RWPE2 (cell line): ENCODE results near the gene CKM.

Experiments used
- ATAC-seq: fragments of 200-7000 bp; cut with Tn5 transposase; 3 replicates; pipeline ENCODE4 v1.9.1; 2021; ENCODE audit warnings: low read depth
- DNase-seq: peaks from one replicate; pipeline ENCODE4 v3.0.0-alpha.2; 2020; ENCODE audit warnings: low spot score
- H3K27ac ChIP-seq: fragments of 450-650 bp; 2 replicates; pipeline ENCODE4 v1.5.1; 2017; ENCODE audit warnings: mild to moderate bottlenecking; ENCODE audit not compliant: poor library complexity, severe bottlenecking
- H3K27me3 ChIP-seq: fragments of 250-450 bp; sonication (Bioruptor Pico); 2 replicates; pipeline ENCODE4 v1.5.1; 2021; ENCODE audit warnings: mild to moderate bottlenecking, moderate library complexity; ENCODE audit not compliant: insufficient read depth, poor library complexity, severe bottlenecking
- H3K36me3 ChIP-seq: fragments of 250-450 bp; sonication (Bioruptor Pico); 2 replicates; pipeline ENCODE4 v1.5.1; 2020; ENCODE audit warnings: low read depth, mild to moderate bottlenecking, moderate library complexity
- H3K4me1 ChIP-seq: fragments of 250-450 bp; sonication (Bioruptor Pico); 2 replicates; pipeline ENCODE4 v1.5.1; 2021; ENCODE audit warnings: mild to moderate bottlenecking, moderate library complexity; ENCODE audit not compliant: insufficient read depth, poor library complexity, severe bottlenecking
- H3K4me3 ChIP-seq: fragments of 250-450 bp; sonication (Bioruptor Pico); 2 replicates; pipeline ENCODE4 v1.5.1; 2021; ENCODE audit warnings: mild to moderate bottlenecking, moderate library complexity; ENCODE audit not compliant: severe bottlenecking
- H3K9me3 ChIP-seq: fragments of 250-450 bp; sonication (Bioruptor Pico); 2 replicates; pipeline ENCODE4 v1.5.1; 2021; ENCODE audit warnings: mild to moderate bottlenecking, moderate library complexity; ENCODE audit not compliant: severe bottlenecking
- CTCF ChIP-seq: fragments of 450-650 bp; IDR thresholded peaks from one replicate; pipeline ENCODE4 v1.5.1; 2017; ENCODE audit warnings: mild to moderate bottlenecking, moderate library complexity; ENCODE audit not compliant: poor library complexity, severe bottlenecking

Gene CKM

DNA sequence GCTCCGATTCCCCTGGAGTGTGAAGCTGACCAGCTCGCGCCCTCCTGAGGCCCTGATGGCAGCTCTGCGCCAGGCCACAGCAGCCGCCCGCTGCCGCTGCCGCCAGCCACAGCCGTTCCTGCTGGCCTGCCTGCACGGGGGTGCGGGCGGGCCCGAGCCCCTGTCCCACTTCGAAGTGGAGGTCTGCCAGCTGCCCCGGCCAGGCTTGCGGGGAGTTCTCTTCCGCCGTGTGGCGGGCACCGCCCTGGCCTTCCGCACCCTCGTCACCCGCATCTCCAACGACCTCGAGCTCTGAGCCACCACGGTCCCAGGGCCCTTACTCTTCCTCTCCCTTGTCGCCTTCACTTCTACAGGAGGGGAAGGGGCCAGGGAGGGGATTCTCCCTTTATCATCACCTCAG lies 20.3 kb downstream of the CKM start:
- DNase-seq: no peak
- TF ChIP-seq CTCF: no peak
- Histone ChIP-seq H3K27ac (no peak overlapping the region), H3K4me1 (peaks cover 4% of the 10 kb centered on the region), H3K4me3 (no peak overlapping the region), H3K27me3 (no peaks in the 10 kb centered on the region), H3K36me3 (peaks cover 3% of the 10 kb centered on the region; the same call in 1 of the 2 replicates), H3K9me3 (no peaks in the 10 kb centered on the region)
- ATAC-seq: no peak

GRCh38 chr19:45299719-45300118 lies 23.0 kb downstream of the CKM start:
- no peaks in the 10 kb centered on the region for H3K4me1 ChIP-seq
- no peak for DNase-seq
- H3K27me3 ChIP-seq: no peaks in the 10 kb centered on the region
- ATAC-seq: no peak
- no peak overlapping the region for H3K27ac ChIP-seq
- peaks cover 3% of the 10 kb centered on the region for H3K36me3 ChIP-seq
- H3K9me3 ChIP-seq: no peaks in the 10 kb centered on the region
- no peak overlapping the region for H3K4me3 ChIP-seq
- TF ChIP-seq CTCF: no peak

DNA sequence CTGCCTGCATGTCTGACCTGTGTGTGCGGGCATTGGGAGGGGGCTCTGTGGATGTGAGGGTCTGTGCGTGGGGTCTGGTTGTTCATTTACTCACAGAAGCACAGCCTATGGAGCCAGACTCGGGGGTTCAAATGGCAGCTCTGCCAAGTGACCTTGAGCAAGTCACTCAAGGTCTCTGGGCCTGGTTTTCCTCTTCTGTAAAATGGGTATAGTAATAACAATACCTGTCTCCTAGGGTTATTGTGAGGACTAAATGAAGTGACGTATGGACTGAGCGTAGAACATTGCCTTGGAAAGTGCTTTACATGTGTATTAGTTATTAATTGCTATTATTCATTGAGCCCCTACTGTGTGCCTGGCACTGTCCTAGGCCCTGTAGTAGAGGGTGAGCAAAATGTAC lies 24.4 kb downstream of the CKM start:
- H3K9me3 ChIP-seq: no peaks in the 10 kb centered on the region
- no peak overlapping the region for H3K27ac ChIP-seq
- no peak for ATAC-seq
- peaks cover 3% of the 10 kb centered on the region for H3K36me3 ChIP-seq
- no peak overlapping the region for H3K4me3 ChIP-seq
- no peak for DNase-seq
- H3K27me3 ChIP-seq: no peaks in the 10 kb centered on the region
- no peak for TF ChIP-seq CTCF
- peaks cover 4% of the 10 kb centered on the region for H3K4me1 ChIP-seq

DNA sequence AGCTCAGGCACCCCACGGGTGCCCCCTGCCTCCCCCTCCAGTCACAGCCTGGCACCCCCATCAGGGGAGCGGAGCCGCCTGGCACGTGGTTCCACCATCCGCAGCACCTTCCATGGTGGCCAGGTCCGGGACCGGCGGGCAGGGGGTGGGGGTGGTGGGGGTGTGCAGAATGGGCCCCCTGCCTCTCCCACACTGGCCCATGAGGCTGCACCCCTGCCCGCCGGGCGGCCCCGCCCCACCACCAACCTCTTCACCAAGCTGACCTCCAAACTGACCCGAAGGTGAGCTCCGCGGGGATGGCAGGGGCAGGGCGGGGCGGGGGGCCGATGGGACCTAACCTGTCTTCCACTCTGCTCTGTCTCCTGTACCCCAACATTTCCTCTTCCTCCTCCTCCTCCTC lies 25.0 kb downstream of the CKM start:
- ATAC-seq: no peak
- Histone ChIP-seq H3K27me3 (no peaks in the 10 kb centered on the region), H3K36me3 (peaks cover 3% of the 10 kb centered on the region), H3K27ac (no peak overlapping the region), H3K4me3 (no peak overlapping the region), H3K4me1 (peaks cover 4% of the 10 kb centered on the region), H3K9me3 (no peaks in the 10 kb centered on the region)
- DNase-seq: no peak
- no peak for TF ChIP-seq CTCF

DNA sequence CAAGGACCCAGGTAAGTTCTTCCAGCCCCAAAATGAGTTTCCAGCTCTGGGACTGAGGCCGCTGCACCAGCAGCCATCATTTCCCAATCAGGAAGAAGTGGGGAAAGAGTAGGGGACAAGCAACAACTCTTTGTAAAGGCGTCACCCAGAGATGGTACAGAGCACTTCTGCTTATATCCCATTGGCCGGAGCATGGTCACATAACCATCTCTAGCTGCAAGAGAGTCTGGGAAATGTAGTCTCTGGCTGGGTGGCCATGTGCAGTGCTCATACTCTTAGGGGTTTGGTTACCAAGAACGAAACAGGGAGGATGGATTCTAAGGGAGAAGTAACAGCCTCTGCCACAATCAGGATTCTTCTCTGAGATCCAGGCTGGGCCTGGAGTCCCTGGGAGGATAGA lies 26.3 kb downstream of the CKM start:
- Histone ChIP-seq H3K9me3 (no peaks in the 10 kb centered on the region), H3K4me1 (peaks cover 4% of the 10 kb centered on the region), H3K4me3 (no peak overlapping the region), H3K36me3 (peaks cover 3% of the 10 kb centered on the region), H3K27me3 (no peaks in the 10 kb centered on the region), H3K27ac (no peak overlapping the region)
- DNase-seq (no peak), ATAC-seq (no peak)
- no peak for TF ChIP-seq CTCF
